PC-9 (cell line): ENCODE data around the gene SERP2. TPM values are rescaled to one million over a fixed set of nuclear protein-coding genes. Genes with fewer than 3 reads are reported as not detected.

Experiments used
- BruUV-seq: library from RNA; stranded (reverse); fragments of 400-500 nt; replicated peaks from 2 replicates; lab custom pipeline; 2021; lab: Mats Ljungman, UMichigan
- CTCF ChIA-PET: fragments of 300-600 bp; sonication (Branson Sonifier 250); formaldehyde crosslinking; loops from one replicate; lab custom pipeline; 2022; ENCODE audit warnings: antibody characterized with exemption; lab: Charles Lee
- POLR2A ChIA-PET: fragments of 300-600 bp; sonication (Branson Sonifier 250); formaldehyde crosslinking; loops from one replicate; lab custom pipeline; 2022; ENCODE audit warnings: antibody characterized with exemption; ENCODE audit not compliant: unreplicated experiment; lab: Charles Lee
- DNase-seq, 2 experiments: peaks; one replicate each; pipeline versions ENCODE4 v3.0.0 to v3.0.0-alpha.2; 2015 to 2022; ENCODE audit warnings: mixed read lengths in 1 of 2
- H2AFZ ChIP-seq: fragments of 200-600 bp; sonication (generic); 2 replicates; pipeline ENCODE4 v1.8.1; 2017; ENCODE audit warnings: antibody characterized with exemption
- H3F3A ChIP-seq: fragments of 200-600 bp; sonication (generic); 2 replicates; pipeline ENCODE4 v1.8.1; 2017; ENCODE audit warnings: antibody characterized with exemption, mild to moderate bottlenecking, low read depth; ENCODE audit not compliant: insufficient read depth
- H3K27ac ChIP-seq: fragments of 200-600 bp; sonication (generic); 2 replicates; pipeline ENCODE4 v1.6.1; 2016; ENCODE audit warnings: mixed run types
- H3K27me3 ChIP-seq: fragments of 200-600 bp; sonication (generic); 2 replicates; pipeline ENCODE4 v1.6.1; 2016; ENCODE audit warnings: low read depth, mixed run types; ENCODE audit not compliant: insufficient read depth
- H3K36me3 ChIP-seq: fragments of 200-600 bp; sonication (generic); 2 replicates; pipeline ENCODE4 v1.6.1; 2016; ENCODE audit warnings: low read depth, mixed run types
- H3K4me1 ChIP-seq: fragments of 200-600 bp; sonication (generic); replicated peaks from 2 replicates; pipeline ENCODE4 v1.6.1; 2016; ENCODE audit warnings: mixed run types; ENCODE audit not compliant: insufficient read depth
- H3K4me2 ChIP-seq: fragments of 200-600 bp; sonication (generic); 2 replicates; pipeline ENCODE4 v1.6.1; 2017; ENCODE audit warnings: mixed run types
- H3K4me3 ChIP-seq: fragments of 200-600 bp; sonication (generic); 2 replicates; pipeline ENCODE4 v1.6.1; 2016; ENCODE audit warnings: mixed run types
- H3K79me2 ChIP-seq: fragments of 200-600 bp; sonication (generic); 2 replicates; pipeline ENCODE4 v1.6.1; 2017; ENCODE audit warnings: low read depth, mixed run types
- H3K9me2 ChIP-seq: fragments of 200-600 bp; sonication (generic); 2 replicates; pipeline ENCODE4 v1.8.1; 2017; ENCODE audit warnings: mild to moderate bottlenecking; ENCODE audit not compliant: insufficient read depth
- H3K9me3 ChIP-seq: fragments of 200-600 bp; sonication (generic); 2 replicates; pipeline ENCODE4 v1.8.1; 2016; ENCODE audit warnings: low read depth; ENCODE audit not compliant: insufficient read depth
- H4K20me1 ChIP-seq: fragments of 200-600 bp; sonication (generic); 2 replicates; pipeline ENCODE4 v1.8.1; 2017; ENCODE audit not compliant: insufficient read depth
- CTCF ChIP-seq: fragments of 200-600 bp; sonication (generic); conservative IDR thresholded peaks from 2 replicates; pipeline ENCODE4 v1.6.1; 2017; ENCODE audit warnings: mixed run types, antibody characterized with exemption, mild to moderate bottlenecking, moderate library complexity
- EZH2 ChIP-seq: fragments of 200-600 bp; sonication (generic); IDR thresholded peaks from 2 replicates; pipeline ENCODE4 v1.8.0; 2017; ENCODE audit warnings: antibody characterized with exemption, low read depth
- intact Hi-C: fragments of 100-400 bp; cut with micrococcal nuclease; formaldehyde crosslinking; loops from one replicate; pipeline ENCODE4 v1.10.0; 2022; ENCODE audit not compliant: unreplicated experiment
- total RNA-seq: library from RNA; stranded (reverse); gene quantifications from 2 replicates; pipeline ENCODE4 v1.2.3, GENCODE V29; 2021

The SERP2 gene
- total RNA-seq, 1 experiment from 2014 or later = 0.70 TPM

GRCh38 chr13:44437356-44438233, 64.0 kb downstream of the SERP2 start:
- intact Hi-C loops = loop anchor here (1.0 to 5.0 kb wide), 6 partner anchors 35 to 529 kb away; no protein-coding TSS in a partner anchor
- H3K9me3 ChIP-seq = no peaks in the 10 kb centered on the region
- H3F3A ChIP-seq = peaks cover 46% of the 10 kb centered on the region
- POLR2A ChIA-PET = interaction anchor here (0.6 to 1.5 kb wide), 16 partner anchors 34 to 1204 kb away, joined by 3 to 16 read pairs (median 7); no protein-coding TSS in a partner anchor
- H4K20me1 ChIP-seq = peaks cover 15% of the 10 kb centered on the region
- H2AFZ ChIP-seq = no peak overlapping the region
- H3K9me2 ChIP-seq = no peaks in the 10 kb centered on the region
- H3K4me2 ChIP-seq = peak overlapping the region; percentile 90
- peaks cover 23% of the 10 kb centered on the region for H3K36me3 ChIP-seq
- peaks cover 76% of the 10 kb centered on the region for H3K79me2 ChIP-seq
- peak overlapping the region; percentile 77 for H3K27ac ChIP-seq
- TF ChIP-seq CTCF = peak; percentile 70
- no peak for TF ChIP-seq EZH2
- CTCF ChIA-PET = interaction anchor here (0.5 to 1.5 kb wide), 3 partner anchors 137 to 529 kb away, joined by 6 to 10 read pairs (median 7); no protein-coding TSS in a partner anchor
- H3K4me1 ChIP-seq = peaks cover 33% of the 10 kb centered on the region
- BruUV-seq = no TSS peak
- H3K4me3 ChIP-seq = peak overlapping the region; percentile 86
- no peaks in the 10 kb centered on the region for H3K27me3 ChIP-seq
- peak in 1 of 2 experiments; percentile 40 for DNase-seq

DNA sequence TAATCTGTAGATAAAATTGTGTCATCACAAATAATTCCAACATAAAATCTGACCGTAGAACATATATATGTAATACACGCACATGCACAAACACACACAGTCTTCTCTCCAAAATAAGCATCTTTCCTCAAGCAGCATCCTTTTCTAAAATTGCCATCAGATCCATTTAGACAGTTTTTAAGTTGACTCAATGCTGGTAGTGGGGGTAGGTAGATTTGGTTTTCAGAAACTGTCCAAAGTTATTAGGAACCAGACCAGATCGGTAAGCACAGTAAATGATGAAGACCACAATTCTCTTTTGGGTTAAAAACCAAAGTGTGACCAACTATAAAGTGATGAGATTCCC, 64.6 kb downstream of the SERP2 start:
- Histone ChIP-seq H3F3A (peaks cover 40% of the 10 kb centered on the region), H3K9me2 (no peaks in the 10 kb centered on the region), H3K4me2 (peak overlapping the region; percentile 90), H3K9me3 (no peaks in the 10 kb centered on the region), H4K20me1 (peaks cover 15% of the 10 kb centered on the region), H3K79me2 (peaks cover 77% of the 10 kb centered on the region), H3K27ac (peak overlapping the region; percentile 23; the same call in 1 of the 2 replicates), H3K27me3 (no peaks in the 10 kb centered on the region), H3K4me3 (no peak overlapping the region; the same call in 1 of the 2 replicates), H3K4me1 (peaks cover 30% of the 10 kb centered on the region), H2AFZ (no peak overlapping the region), H3K36me3 (peaks cover 17% of the 10 kb centered on the region)
- DNase-seq = no peak
- TF ChIP-seq CTCF (0 out of 2 replicates have a peak, but pooled peaks have one; percentile 5), EZH2 (no peak)
- intact Hi-C loops = loop anchor here (1.0 to 5.0 kb wide), 3 partner anchors 34 to 530 kb away; no protein-coding TSS in a partner anchor
- BruUV-seq = no TSS peak
- POLR2A ChIA-PET = interaction anchor here (0.5 kb wide), 1 partner anchor 132 kb away, joined by 3 read pairs; no protein-coding TSS in a partner anchor
- CTCF ChIA-PET = no interaction called here

DNA sequence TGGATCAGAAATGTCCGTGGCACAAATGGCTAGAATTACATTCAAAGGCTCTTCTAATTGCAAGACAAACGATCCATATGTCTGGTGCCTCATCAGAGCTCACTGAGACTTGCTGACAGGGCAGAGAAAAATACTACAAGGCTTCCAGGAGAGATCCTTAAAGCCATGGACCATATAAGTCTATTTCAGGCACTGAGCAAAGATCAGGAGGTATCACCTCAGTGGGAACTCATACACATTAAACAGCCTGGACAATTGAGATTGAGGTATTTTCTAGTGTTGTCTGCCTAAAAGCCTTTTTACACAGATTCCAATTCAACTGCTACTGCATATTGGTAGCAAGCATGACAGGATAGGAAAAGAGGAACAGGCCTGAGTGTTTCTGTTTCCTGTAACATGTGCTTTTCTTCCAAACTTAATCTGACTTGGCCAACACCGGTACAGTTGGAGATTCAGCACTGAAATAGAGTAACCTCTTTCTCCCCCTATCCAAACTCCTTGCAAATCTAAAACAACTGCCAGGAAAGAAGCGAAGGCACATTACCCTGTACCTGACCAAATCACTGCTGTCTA, 65.9 kb downstream of the SERP2 start:
- intact Hi-C loops = loop anchor here (5.0 kb wide), 2 partner anchors 33 to 452 kb away; no protein-coding TSS in a partner anchor
- POLR2A ChIA-PET = no interaction called here
- no TSS peak for BruUV-seq

More for the DNA sequence above, 65.9 kb downstream of the SERP2 start:
- Histone ChIP-seq H3K27ac (peak overlapping the region; percentile 32), H3K4me3 (no peak overlapping the region), H4K20me1 (peaks cover 4% of the 10 kb centered on the region; the same call in 1 of the 2 replicates), H3K9me3 (no peaks in the 10 kb centered on the region), H2AFZ (no peak overlapping the region), H3K79me2 (peaks cover 74% of the 10 kb centered on the region), H3F3A (peaks cover 30% of the 10 kb centered on the region; the same call in 1 of the 2 replicates), H3K9me2 (no peaks in the 10 kb centered on the region), H3K27me3 (no peaks in the 10 kb centered on the region), H3K36me3 (peaks cover 3% of the 10 kb centered on the region), H3K4me2 (no peak overlapping the region), H3K4me1 (peaks cover 17% of the 10 kb centered on the region)
- DNase-seq = no peak
- TF ChIP-seq CTCF (no peak), EZH2 (no peak)
- CTCF ChIA-PET = no interaction called here
